H1 (cell line): ENCODE results near the gene TMX3.

Experiments
- CBX5 ChIP-seq: fragments of 300-800, 300-1000 bp; sonication (generic); IDR thresholded peaks from 2 replicates; pipeline ENCODE4 v1.7.1; 2016; ENCODE audit warnings: antibody characterized with exemption, low read length, low read depth
- CTCF ChIP-seq, 3 experiments: IDR thresholded peaks; 1 replicate in 2 of 3; 2 replicates in 1 of 3; pipeline versions ENCODE4 v1.5.1 to v1.6.1; 2011; ENCODE audit warnings: low read length in 3 of 3, mild to moderate bottlenecking in 3 of 3, inconsistent platforms in 2 of 3, low read depth in 1 of 3, moderate library complexity in 1 of 3; ENCODE audit not compliant: insufficient read depth in 1 of 3; ENCODE audit errors: control extremely low read depth in 1 of 3
- JUN ChIP-seq: IDR thresholded peaks from 2 replicates; pipeline ENCODE4 v1.6.1; 2011; ENCODE audit warnings: low read depth, mild to moderate bottlenecking, improper control_type of control experiment, low read length
- POLR2A ChIP-seq, 2 experiments: IDR thresholded peaks; 1 replicate in 1 of 2; 2 replicates in 1 of 2; pipeline ENCODE4 v1.6.1; 2011; ENCODE audit warnings: low read depth in 2 of 2, low read length in 2 of 2, mild to moderate bottlenecking in 2 of 2; ENCODE audit errors: control extremely low read depth in 1 of 2
- POLR2AphosphoS5 ChIP-seq: IDR thresholded peaks from 2 replicates; pipeline ENCODE4 v1.6.1; 2011; ENCODE audit warnings: low read depth, low read length
- RFX5 ChIP-seq: IDR thresholded peaks from 2 replicates; pipeline ENCODE4 v1.6.1; 2011; ENCODE audit warnings: low read depth, low read length, improper control_type of control experiment, borderline replicate concordance
- RNF2 ChIP-seq: fragments of 200-900, 300-1000 bp; sonication (generic); IDR thresholded peaks from 2 replicates; pipeline ENCODE4 v1.7.1; 2016; ENCODE audit warnings: borderline replicate concordance, low read depth, mild to moderate bottlenecking, antibody characterized with exemption, low read length; ENCODE audit not compliant: poor library complexity, severe bottlenecking; ENCODE audit errors: missing control alignments

- TF ChIP-seq POLR2A (IDR thresholded peaks at IDR 0.05; ENCODE audit: control extremely low read depth in 1 of 2, low read depth in 2 of 2, low read length in 2 of 2) (no peak), CTCF (IDR thresholded peaks at IDR 0.05; ENCODE audit: control extremely low read depth in 1 of 3, insufficient read depth in 1 of 3, low read depth in 1 of 3, low read length in 3 of 3) (no peak), CBX5 (no peak), JUN (no peak), POLR2AphosphoS5 (no peak), RFX5 (no peak), RNF2 (no peak)
These were observed 15.9 kb downstream of the TMX3 start for GRCh38 chr18:68699043-68699442.
